Nucleus accumbens (tissue), 56 donors: ENCODE data around the gene CHCT1.
"Not testable (repeated sequence)": the region's sequence is repeated elsewhere in the genome, so short reads cannot be mapped to it uniquely, and the experiment has no call there.

Experiments used
- DNase-seq, 56 donors: peaks; one replicate each; lab custom pipeline; 2025; lab: John Stamatoyannopoulos, UW

CHCT1 gene

DNA sequence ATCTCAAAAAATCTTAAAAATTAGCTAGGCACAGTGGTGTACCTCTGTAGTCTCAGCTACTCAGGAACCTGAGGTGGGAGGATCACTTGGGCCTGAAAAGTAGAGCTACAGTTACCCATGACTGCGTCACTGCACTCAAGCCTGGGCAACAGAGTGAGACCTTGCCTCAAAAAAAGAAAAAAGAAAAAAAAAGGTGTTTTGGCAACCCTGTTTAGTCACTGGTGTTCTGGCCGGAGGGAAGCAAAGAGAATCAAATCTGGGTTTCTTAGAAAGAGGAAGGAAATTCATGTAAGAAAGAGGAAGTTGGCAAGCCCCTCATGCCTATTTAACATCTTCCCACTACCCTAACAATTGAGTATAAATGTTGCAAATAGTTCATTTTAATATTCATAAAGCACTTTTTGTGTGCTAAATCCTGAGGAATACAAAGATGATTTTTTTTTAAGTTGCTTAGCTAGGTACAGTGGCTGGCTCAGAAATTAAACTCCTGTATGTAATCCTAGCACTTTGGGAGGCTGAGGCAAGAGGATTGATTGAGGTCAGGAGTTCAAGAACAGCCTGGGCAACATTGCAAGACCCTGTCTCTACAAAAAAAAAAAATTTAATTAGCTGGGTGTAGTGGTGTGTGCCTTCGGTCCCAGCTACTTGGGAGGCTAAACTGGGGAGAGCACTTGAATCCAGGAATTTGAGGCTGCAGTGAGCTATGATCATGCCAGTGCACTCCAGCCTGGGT lies 23.9 kb upstream of the CHCT1 start:
- DNase-seq, result no peak

DNA sequence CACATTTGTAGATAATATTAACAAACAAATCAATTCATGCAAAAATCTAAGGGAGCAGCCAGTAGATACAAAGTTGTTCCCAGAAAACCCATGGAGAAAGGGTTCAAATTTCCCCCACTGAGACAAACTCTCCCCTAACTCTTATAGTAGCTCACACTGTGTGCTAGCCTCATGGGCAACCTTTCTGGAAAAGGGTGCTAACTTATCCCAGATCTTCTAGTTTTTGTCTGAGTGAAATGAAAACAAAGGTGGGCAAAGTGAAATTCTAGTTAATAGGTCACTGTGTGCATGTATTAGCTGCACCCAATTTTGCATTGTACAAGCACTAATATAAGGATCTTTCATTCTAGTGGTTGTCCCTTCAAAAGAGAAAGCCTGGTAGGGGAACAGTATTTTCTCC lies 20.5 kb upstream of the CHCT1 start:
- DNase-seq, result no peak

- DNase-seq, result no peak
These were observed 18.8 kb upstream of the CHCT1 start for GRCh38 chr17:60403523-60403810.

DNA sequence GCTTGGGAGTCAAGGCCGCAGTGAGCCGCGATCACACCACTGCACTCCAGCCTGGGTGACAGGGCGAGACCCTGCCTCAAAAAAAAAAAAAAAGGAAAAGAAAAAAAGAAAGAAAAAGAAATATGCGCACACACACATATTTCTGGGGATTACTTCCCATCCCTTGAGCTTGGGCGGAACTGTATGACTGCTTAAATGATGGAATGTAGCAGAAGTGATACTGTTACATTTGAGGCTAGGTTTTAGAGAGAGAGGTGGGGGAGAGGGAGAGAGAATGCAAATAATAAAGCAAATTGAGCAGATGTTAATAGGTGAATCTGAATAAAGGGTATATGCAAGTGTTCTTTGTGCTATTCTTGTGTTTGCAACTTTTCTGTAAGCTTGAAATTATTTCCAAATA lies 18.3 kb upstream of the CHCT1 start:
- DNase-seq, result no peak

GRCh38 chr17:60406887-60407286 lies 15.4 kb upstream of the CHCT1 start:
- DNase-seq, result no peak

DNA sequence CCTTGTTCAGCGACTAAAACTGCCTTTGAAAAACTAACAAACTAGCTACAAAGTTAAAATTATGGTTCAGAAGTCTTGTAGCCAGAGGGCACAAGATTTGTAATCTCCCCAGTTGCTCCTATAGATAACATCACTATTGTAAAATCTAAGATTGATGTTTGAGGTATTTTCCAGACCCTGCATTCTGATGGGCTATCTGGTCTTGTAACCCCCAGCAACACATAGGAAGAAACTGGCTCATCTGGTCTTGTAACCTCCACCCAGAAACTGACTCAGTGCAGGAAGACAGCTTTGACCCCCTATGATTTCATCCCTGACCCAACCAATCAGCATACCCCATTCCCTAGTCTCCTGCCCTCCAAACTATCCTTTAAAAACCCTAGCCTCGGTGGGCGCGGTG lies 12.3 kb upstream of the CHCT1 start:
- no peak for DNase-seq

GRCh38 chr17:60412701-60413100 lies 9.6 kb upstream of the CHCT1 start:
- DNase-seq, result no peak

DNA sequence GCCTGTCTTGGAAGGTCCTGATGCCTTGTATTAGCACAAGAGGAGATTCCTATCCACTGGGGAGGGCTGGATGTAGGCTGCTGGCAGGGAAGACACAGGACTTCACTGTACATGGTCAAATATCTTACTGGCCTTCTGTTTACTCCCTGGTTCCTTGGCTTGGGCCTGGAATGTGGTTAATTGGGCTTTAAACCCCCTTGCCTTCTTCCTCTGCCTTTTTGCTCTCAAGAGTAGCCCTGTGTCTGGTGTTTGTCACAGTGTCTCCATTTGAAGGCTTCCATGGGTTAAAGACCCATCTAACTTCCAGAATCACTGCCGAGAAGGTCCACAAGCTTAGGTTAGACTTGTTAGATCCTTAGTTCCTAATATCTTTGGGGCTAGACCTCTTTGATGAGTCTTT lies 7.1 kb upstream of the CHCT1 start:
- no peak for DNase-seq

DNA sequence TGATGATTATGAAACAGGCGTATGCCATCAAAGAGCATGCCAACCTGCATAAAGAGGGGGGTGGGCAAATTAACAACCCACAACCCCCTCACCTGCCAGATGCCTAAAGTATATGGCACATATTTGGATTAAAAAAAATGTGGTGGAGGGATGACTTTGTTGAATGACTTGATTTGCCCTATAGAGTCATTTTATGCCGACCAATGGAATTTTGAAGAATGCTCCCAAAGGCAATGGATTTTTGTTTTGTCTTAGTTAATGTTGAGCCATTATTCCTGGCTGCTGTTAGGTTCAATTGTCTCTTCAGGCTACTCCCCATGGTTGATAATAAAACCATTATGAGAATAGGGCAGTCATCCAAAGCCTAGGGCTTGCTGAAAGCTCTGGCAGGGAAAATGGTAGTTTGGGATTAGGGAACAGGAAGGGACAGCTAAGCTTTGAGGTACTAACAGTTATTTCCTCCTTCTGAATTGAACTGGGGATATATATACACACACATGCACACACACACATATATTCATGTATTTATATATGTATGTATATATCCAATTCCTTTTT lies 5.8 kb upstream of the CHCT1 start:
- DNase-seq, result peak in 10 of 56 donors; percentile 4 to 27 (median 10)

DNA sequence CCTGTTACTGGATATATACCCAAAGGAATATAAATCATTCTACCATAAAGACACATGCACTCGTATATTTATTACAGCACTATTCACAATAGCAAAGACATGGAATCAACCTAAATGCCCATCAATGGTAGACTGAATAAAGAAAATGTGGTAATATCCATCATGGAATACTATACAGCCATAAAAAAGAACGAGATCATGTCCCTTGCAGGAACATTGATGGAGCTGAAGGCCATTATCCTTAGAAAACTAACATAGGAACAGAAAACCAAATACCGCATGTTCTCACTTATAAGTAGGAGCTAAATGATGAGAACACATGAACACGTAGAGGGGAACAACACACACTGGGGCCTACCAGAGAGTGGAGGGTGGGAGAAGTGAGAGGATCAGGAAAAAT lies 3.3 kb upstream of the CHCT1 start:
- DNase-seq, result not testable (repeated sequence)

- DNase-seq, result not testable (repeated sequence)
These were observed 2.4 kb upstream of the CHCT1 start for GRCh38 chr17:60419875-60420274.

DNA sequence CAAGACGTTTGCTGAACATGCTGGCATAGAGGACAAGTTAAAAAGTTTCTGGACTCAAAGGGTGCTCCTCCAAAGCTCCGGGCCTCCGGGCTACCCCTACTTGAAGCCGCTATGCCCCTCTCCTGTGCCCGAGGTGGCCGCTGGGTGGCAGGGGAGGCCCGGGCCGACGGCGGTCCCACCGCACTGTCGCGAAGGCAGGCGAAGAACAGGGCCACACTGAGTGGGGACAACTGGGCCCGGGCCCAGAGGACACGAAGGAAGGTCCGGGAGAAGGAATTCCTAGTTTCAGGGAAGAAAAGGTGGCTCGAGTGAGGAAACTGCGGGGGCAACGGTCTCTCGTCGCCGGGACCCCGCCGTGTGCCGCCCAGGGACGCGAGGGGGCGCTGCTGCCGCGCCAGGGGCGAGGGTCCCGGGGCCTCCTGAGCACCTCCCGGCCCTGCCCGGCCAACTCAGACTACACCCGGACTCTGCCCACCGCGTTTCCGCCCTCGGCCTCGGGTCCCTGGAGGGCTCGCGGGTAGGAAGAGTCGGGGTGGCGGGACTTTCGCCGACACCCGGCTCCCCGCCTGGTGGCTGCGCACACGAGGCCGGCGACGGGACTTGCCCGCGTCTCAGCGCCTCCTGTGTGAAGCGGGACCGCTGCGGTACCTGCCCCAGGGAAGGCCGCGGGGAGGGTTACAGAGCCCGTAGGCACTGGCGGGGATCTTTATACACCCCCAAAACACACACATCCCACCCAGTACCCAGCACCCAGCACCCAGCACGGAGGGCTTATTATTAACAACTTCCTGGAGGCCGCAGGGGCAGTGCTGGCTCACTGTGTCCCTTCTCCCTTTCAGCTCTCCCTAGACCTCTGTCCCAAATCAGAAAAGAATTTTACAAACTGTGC lies 772 bp upstream of the CHCT1 start:
- DNase-seq, result peak in 49 of 56 donors; percentile 11 to 89 (median 53)

GRCh38 chr17:60423865-60424264 lies 1.6 kb downstream of the CHCT1 start:
- no peak for DNase-seq

DNA sequence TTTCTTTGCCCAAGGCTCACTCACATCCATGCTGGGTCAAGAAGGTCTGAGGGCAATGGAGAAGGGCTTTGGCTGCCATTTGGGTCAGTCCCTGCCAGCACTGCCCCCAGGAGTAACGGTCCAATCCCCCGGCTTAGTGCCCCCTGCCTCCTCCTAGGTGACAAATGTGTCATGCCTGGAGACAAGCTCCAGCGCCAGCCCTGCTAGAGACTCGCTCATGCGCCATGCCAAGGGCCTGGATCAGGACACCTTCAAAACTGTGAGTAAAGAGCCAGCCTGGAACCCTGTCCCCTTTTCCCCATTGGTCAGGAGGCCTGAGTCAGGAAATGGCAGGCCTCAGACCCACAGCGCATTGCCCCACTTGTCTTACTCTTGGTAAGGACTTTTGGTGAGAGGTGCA lies 3.3 kb downstream of the CHCT1 start:
- DNase-seq, result no peak

- no peak for DNase-seq
These were observed 4.3 kb downstream of the CHCT1 start for GRCh38 chr17:60426596-60426995.

DNA sequence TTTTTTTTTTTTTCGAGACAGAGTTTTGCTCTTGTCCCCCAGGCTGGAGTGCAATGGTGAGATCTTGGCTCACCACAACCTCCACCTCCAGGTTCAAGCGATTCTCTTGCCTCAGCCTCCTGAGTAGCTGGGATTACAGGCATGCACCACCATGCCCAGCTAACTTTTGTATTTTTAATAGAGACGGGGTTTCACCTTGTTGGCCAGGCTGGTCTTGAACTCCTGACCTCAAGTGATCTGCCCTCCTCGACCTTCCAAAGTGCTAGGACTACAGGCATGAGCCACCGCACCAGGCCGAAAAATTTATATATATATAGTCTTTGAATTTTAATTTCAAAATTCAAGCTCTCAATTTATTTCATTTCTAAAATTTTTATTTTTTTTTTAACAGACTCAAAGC lies 6.2 kb downstream of the CHCT1 start:
- not testable (repeated sequence) for DNase-seq

GRCh38 chr17:60430561-60430960 lies 8.3 kb downstream of the CHCT1 start:
- not testable (repeated sequence) for DNase-seq

GRCh38 chr17:60433021-60433997 lies 11.0 kb downstream of the CHCT1 start:
- DNase-seq, result not testable (repeated sequence)

- DNase-seq, result peak in 51 of 56 donors; percentile 12 to 87 (median 58)
These were observed 13.2 kb downstream of the CHCT1 start for GRCh38 chr17:60435244-60436167.
